Measurements from ENCODE around the gene IRF4. TPM values are rescaled to one million over a fixed set of nuclear protein-coding genes. Genes with fewer than 3 reads are reported as not detected.

IRF4 gene
- total and polyA plus RNA-seq, 2 experiments from 2014 or later = 1.3 to 1.9 TPM

DNA sequence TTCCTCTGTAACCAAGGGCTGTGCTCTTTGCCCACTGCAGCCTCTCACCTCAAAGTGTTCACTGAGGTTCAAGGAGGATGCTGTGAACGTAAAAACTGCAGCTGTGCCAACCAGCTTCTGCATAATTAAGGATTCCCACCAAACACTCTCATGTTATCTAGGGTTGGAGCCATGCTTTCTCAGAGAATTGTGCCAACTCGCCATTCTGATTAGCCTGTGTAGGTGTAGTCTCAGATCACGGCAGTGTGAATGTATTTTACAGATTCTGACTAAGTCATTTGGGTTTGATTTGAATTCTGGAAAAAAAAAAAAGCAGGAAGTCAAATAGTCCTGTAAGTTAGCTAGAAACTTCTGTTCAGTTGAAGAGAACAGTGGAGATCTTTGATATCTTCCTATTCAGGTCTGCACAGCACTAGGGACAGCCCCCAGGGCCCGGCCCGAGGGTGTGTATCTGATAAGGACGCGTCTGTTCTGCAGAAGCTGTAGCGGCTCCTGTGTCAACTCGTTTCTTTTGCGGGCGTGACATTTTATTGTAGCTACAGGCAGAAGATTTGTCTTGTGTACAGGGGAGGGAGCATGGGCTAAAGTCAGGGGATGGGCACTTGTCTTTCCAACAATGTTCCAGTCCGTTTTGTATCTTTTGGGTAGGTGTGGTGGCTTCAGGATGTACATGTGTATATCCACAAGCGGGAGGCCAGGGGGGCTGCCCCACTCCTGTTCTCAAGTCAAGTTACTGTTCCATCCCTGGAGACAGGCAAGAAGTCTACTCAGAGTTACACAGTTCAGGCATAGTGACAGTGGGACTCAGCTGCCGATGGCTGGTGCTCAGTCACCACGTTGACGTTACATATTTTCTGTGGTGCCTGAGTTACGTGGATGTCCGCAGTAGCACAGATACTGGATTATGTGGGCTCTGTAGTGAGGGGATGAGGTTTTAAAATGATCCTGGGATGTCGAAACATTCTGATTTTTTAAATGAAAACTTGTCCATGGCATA, 12.4 kb downstream of the IRF4 start:
- no peak for ATAC-seq
- Histone ChIP-seq H2AFZ (no peak overlapping the region), H3K36me3 (ENCODE audit: insufficient read depth) (no peaks in the 10 kb centered on the region), H3K79me2 (replicated peaks; ENCODE audit: insufficient read depth) (no peaks in the 10 kb centered on the region), H3K9me2 (ENCODE audit: insufficient read depth) (no peaks in the 10 kb centered on the region), H4K20me1 (replicated peaks; ENCODE audit: insufficient read depth) (no peaks in the 10 kb centered on the region), H3F3A (replicated peaks; ENCODE audit: low read depth) (no peaks in the 10 kb centered on the region), H3K4me2 (no peak overlapping the region), H3K27me3 (ENCODE audit: insufficient read depth) (no peaks in the 10 kb centered on the region), H3K4me3 (no peak overlapping the region), H3K4me1 (ENCODE audit: insufficient read depth) (no peaks in the 10 kb centered on the region), H3K27ac (ENCODE audit: low read depth) (no peak overlapping the region)
- Mint-ChIP-seq H3K27ac (no peak overlapping the region), H3K4me1 (peaks cover 11% of the 10 kb centered on the region), H3K9me3 (no peaks in the 10 kb centered on the region), H3K27me3 (ENCODE audit: insufficient read depth, low read depth, poor library complexity) (peaks cover 2% of the 10 kb centered on the region), H3K4me3 (no peak overlapping the region), H3K36me3 (ENCODE audit: low read depth) (no peaks in the 10 kb centered on the region)
- DNase-seq (ENCODE audit: low spot score) = no peak
- TF ChIP-seq CREB1 (CRISPR knock-in tag; IDR thresholded peaks at IDR 0.05; ENCODE audit: low read depth) = no peak
- no peak for TF ChIP-seq EZH2phosphoT487 (IDR thresholded peaks at IDR 0.05; ENCODE audit: unreplicated experiment)
- TF ChIP-seq, protein P1, sequence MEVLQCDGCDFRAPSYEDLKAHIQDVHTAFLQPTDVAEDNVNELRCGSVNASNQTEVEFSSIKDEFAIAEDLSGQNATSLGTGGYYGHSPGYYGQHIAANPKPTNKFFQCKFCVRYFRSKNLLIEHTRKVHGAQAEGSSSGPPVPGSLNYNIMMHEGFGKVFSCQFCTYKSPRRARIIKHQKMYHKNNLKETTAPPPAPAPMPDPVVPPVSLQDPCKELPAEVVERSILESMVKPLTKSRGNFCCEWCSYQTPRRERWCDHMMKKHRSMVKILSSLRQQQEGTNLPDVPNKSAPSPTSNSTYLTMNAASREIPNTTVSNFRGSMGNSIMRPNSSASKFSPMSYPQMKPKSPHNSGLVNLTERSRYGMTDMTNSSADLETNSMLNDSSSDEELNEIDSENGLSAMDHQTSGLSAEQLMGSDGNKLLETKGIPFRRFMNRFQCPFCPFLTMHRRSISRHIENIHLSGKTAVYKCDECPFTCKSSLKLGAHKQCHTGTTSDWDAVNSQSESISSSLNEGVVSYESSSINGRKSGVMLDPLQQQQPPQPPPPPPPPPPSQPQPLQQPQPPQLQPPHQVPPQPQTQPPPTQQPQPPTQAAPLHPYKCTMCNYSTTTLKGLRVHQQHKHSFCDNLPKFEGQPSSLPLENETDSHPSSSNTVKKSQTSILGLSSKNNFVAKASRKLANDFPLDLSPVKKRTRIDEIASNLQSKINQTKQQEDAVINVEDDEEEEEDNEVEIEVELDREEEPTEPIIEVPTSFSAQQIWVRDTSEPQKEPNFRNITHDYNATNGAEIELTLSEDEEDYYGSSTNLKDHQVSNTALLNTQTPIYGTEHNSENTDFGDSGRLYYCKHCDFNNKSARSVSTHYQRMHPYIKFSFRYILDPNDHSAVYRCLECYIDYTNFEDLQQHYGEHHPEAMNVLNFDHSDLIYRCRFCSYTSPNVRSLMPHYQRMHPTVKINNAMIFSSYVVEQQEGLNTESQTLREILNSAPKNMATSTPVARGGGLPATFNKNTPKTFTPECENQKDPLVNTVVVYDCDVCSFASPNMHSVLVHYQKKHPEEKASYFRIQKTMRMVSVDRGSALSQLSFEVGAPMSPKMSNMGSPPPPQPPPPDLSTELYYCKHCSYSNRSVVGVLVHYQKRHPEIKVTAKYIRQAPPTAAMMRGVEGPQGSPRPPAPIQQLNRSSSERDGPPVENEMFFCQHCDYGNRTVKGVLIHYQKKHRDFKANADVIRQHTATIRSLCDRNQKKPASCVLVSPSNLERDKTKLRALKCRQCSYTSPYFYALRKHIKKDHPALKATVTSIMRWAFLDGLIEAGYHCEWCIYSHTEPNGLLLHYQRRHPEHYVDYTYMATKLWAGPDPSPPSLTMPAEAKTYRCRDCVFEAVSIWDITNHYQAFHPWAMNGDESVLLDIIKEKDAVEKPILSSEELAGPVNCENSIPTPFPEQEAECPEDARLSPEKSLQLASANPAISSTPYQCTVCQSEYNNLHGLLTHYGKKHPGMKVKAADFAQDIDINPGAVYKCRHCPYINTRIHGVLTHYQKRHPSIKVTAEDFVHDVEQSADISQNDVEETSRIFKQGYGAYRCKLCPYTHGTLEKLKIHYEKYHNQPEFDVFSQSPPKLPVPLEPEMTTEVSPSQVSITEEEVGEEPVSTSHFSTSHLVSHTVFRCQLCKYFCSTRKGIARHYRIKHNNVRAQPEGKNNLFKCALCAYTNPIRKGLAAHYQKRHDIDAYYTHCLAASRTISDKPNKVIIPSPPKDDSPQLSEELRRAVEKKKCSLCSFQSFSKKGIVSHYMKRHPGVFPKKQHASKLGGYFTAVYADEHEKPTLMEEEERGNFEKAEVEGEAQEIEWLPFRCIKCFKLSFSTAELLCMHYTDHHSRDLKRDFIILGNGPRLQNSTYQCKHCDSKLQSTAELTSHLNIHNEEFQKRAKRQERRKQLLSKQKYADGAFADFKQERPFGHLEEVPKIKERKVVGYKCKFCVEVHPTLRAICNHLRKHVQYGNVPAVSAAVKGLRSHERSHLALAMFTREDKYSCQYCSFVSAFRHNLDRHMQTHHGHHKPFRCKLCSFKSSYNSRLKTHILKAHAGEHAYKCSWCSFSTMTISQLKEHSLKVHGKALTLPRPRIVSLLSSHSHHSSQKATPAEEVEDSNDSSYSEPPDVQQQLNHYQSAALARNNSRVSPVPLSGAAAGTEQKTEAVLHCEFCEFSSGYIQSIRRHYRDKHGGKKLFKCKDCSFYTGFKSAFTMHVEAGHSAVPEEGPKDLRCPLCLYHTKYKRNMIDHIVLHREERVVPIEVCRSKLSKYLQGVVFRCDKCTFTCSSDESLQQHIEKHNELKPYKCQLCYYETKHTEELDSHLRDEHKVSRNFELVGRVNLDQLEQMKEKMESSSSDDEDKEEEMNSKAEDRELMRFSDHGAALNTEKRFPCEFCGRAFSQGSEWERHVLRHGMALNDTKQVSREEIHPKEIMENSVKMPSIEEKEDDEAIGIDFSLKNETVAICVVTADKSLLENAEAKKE (CRISPR knock-in tag; IDR thresholded peaks at IDR 0.05) = no peak
- TF ChIP-seq EZH2 (IDR thresholded peaks at IDR 0.05; ENCODE audit: low read depth, unreplicated experiment) = no peak
- TF ChIP-seq ZNF331 (CRISPR knock-in tag; IDR thresholded peaks at IDR 0.05; ENCODE audit: low read depth) = no peak
- no peak for TF ChIP-seq REST (IDR thresholded peaks at IDR 0.05; ENCODE audit: unreplicated experiment)
- TF ChIP-seq POLR2AphosphoS5 (IDR thresholded peaks at IDR 0.05; ENCODE audit: low read depth) = no peak
- no peak for TF ChIP-seq ZNF114 (CRISPR knock-in tag; IDR thresholded peaks at IDR 0.05)
- no peak for TF ChIP-seq CTCF (conservative IDR thresholded peaks at IDR 0.05; ENCODE audit: low read depth in 2 of 2)
- no peak for TF ChIP-seq NANOG (IDR thresholded peaks at IDR 0.05; ENCODE audit: borderline replicate concordance)
- TF ChIP-seq STAT1 (IDR thresholded peaks at IDR 0.05; ENCODE audit: unreplicated experiment) = no peak
- TF ChIP-seq, protein P2, sequence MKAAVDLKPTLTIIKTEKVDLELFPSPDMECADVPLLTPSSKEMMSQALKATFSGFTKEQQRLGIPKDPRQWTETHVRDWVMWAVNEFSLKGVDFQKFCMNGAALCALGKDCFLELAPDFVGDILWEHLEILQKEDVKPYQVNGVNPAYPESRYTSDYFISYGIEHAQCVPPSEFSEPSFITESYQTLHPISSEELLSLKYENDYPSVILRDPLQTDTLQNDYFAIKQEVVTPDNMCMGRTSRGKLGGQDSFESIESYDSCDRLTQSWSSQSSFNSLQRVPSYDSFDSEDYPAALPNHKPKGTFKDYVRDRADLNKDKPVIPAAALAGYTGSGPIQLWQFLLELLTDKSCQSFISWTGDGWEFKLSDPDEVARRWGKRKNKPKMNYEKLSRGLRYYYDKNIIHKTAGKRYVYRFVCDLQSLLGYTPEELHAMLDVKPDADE (IDR thresholded peaks at IDR 0.05) = no peak
- TF ChIP-seq JUNB (IDR thresholded peaks at IDR 0.05; ENCODE audit: unreplicated experiment) = no peak

All from GM23338 (cell line).